ENCODE data around the gene PAPOLA. TPM values are rescaled to one million over a fixed set of nuclear protein-coding genes. Genes with fewer than 3 reads are reported as not detected.
A peak's percentile ranks its signal among the peaks of the same experiment; 100 is the strongest.

The PAPOLA gene
- total RNA-seq, 1 donor from 2014 or later = 188 TPM

DNA sequence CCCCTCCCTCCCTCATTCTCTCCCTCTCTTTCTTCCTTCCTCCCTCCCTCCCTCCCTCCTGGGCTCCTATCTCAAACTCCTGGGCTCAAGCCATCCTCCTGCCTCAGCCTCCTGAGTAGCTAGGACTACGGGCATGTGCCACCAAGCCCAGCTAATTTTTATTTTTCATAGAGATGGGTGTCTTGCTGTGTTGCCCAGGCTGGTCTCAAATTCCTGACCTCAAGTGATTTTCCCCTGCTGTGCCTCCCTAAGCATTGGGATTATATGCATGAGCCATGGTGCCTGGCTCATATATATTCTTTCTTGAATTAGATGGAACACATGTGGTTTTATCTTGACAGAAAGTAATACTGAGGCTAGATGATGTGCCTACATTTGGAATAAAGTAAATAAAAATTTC lies 14.2 kb downstream of the PAPOLA start:
- no peaks in the 10 kb centered on the region for H3K9me3 ChIP-seq (ENCODE audit: insufficient read depth, low read depth, low read length)
- Mint-ChIP-seq H3K4me3 (ENCODE audit: unreplicated experiment) (peak overlapping the region; percentile 62), H3K27me3 (ENCODE audit: low read depth, unreplicated experiment) (no peaks in the 10 kb centered on the region), H3K4me1 (ENCODE audit: low read depth, unreplicated experiment) (peaks cover 18% of the 10 kb centered on the region), H3K27ac (ENCODE audit: unreplicated experiment) (no peak overlapping the region), H3K9me3 (ENCODE audit: unreplicated experiment) (no peaks in the 10 kb centered on the region), H3K36me3 (ENCODE audit: low read depth, unreplicated experiment) (no peaks in the 10 kb centered on the region)
- peaks cover 89% of the 10 kb centered on the region for H4K20me1 ChIP-seq (ENCODE audit: insufficient read depth, low read length)
- no peak overlapping the region for H3K9ac ChIP-seq (ENCODE audit: low read length)
- H3K4me1 ChIP-seq (ENCODE audit: insufficient read depth, low read length) = no peaks in the 10 kb centered on the region
- TF ChIP-seq EZH2 (IDR thresholded peaks at IDR 0.05; ENCODE audit: insufficient read depth, low read length) = no peak
- TF ChIP-seq CTCF (IDR thresholded peaks at IDR 0.05; ENCODE audit: insufficient read depth, low read depth, low read length) = no peak
- no peaks in the 10 kb centered on the region for H3K27me3 ChIP-seq (ENCODE audit: insufficient read depth, low read length)
- DNase-seq (ENCODE audit: low read depth) (no peak), FAIRE-seq (no peak)
- H3K36me3 ChIP-seq (ENCODE audit: insufficient read depth, low read length) = no peaks in the 10 kb centered on the region
- H3K79me2 ChIP-seq (ENCODE audit: insufficient read depth, low read length) = peaks cover 100% of the 10 kb centered on the region
- no peak overlapping the region for H2AFZ ChIP-seq (ENCODE audit: low read depth, low read length)
- H3K4me3 ChIP-seq (ENCODE audit: insufficient read depth, low read depth, low read length) = no peak overlapping the region
- no peak overlapping the region for H3K4me2 ChIP-seq (ENCODE audit: low read length)
- no peak overlapping the region for H3K27ac ChIP-seq (ENCODE audit: low read depth, low read length)

- Mint-ChIP-seq H3K36me3 (ENCODE audit: low read depth, unreplicated experiment) (peaks cover 4% of the 10 kb centered on the region), H3K27me3 (ENCODE audit: low read depth, unreplicated experiment) (no peaks in the 10 kb centered on the region), H3K9me3 (ENCODE audit: unreplicated experiment) (no peaks in the 10 kb centered on the region), H3K4me1 (ENCODE audit: low read depth, unreplicated experiment) (peaks cover 11% of the 10 kb centered on the region), H3K4me3 (ENCODE audit: unreplicated experiment) (no peak overlapping the region), H3K27ac (ENCODE audit: unreplicated experiment) (no peak overlapping the region)
- Histone ChIP-seq H3K9me3 (ENCODE audit: insufficient read depth, low read depth, low read length) (no peaks in the 10 kb centered on the region), H3K36me3 (ENCODE audit: insufficient read depth, low read length) (peaks cover 5% of the 10 kb centered on the region), H3K79me2 (ENCODE audit: insufficient read depth, low read length) (peaks cover 99% of the 10 kb centered on the region), H3K27ac (ENCODE audit: low read depth, low read length) (no peak overlapping the region), H3K27me3 (ENCODE audit: insufficient read depth, low read length) (no peaks in the 10 kb centered on the region), H3K4me2 (ENCODE audit: low read length) (no peak overlapping the region), H4K20me1 (ENCODE audit: insufficient read depth, low read length) (peaks cover 76% of the 10 kb centered on the region), H3K4me3 (ENCODE audit: insufficient read depth, low read depth, low read length) (no peak overlapping the region), H3K4me1 (ENCODE audit: insufficient read depth, low read length) (no peaks in the 10 kb centered on the region), H2AFZ (ENCODE audit: low read depth, low read length) (no peak overlapping the region), H3K9ac (ENCODE audit: low read length) (no peak overlapping the region)
- FAIRE-seq (no peak), DNase-seq (ENCODE audit: low read depth) (no peak)
- no peak for TF ChIP-seq EZH2 (IDR thresholded peaks at IDR 0.05; ENCODE audit: insufficient read depth, low read length)
- no peak for TF ChIP-seq CTCF (IDR thresholded peaks at IDR 0.05; ENCODE audit: insufficient read depth, low read depth, low read length)
These were observed 17.8 kb downstream of the PAPOLA start for GRCh38 chr14:96519970-96520369.

- Histone ChIP-seq H4K20me1 (ENCODE audit: insufficient read depth, low read length) (peaks cover 33% of the 10 kb centered on the region), H3K4me2 (ENCODE audit: low read length) (no peak overlapping the region), H2AFZ (ENCODE audit: low read depth, low read length) (no peak overlapping the region), H3K79me2 (ENCODE audit: insufficient read depth, low read length) (peaks cover 64% of the 10 kb centered on the region), H3K9ac (ENCODE audit: low read length) (no peak overlapping the region), H3K4me1 (ENCODE audit: insufficient read depth, low read length) (no peaks in the 10 kb centered on the region), H3K27ac (ENCODE audit: low read depth, low read length) (no peak overlapping the region), H3K9me3 (ENCODE audit: insufficient read depth, low read depth, low read length) (no peaks in the 10 kb centered on the region), H3K4me3 (ENCODE audit: insufficient read depth, low read depth, low read length) (no peak overlapping the region), H3K36me3 (ENCODE audit: insufficient read depth, low read length) (peaks cover 19% of the 10 kb centered on the region), H3K27me3 (ENCODE audit: insufficient read depth, low read length) (no peaks in the 10 kb centered on the region)
- Mint-ChIP-seq H3K36me3 (ENCODE audit: low read depth, unreplicated experiment) (peaks cover 10% of the 10 kb centered on the region), H3K27me3 (ENCODE audit: low read depth, unreplicated experiment) (no peaks in the 10 kb centered on the region), H3K4me1 (ENCODE audit: low read depth, unreplicated experiment) (no peaks in the 10 kb centered on the region), H3K9me3 (ENCODE audit: unreplicated experiment) (no peaks in the 10 kb centered on the region), H3K4me3 (ENCODE audit: unreplicated experiment) (no peak overlapping the region), H3K27ac (ENCODE audit: unreplicated experiment) (no peak overlapping the region)
- DNase-seq (ENCODE audit: low read depth) (no peak), FAIRE-seq (no peak)
- TF ChIP-seq CTCF (IDR thresholded peaks at IDR 0.05; ENCODE audit: insufficient read depth, low read depth, low read length) = no peak
- no peak for TF ChIP-seq EZH2 (IDR thresholded peaks at IDR 0.05; ENCODE audit: insufficient read depth, low read length)
These were observed 23.3 kb downstream of the PAPOLA start for GRCh38 chr14:96525452-96525851.
